Stimulated activated CD4-positive, alpha-beta T cell treated with anti-CD3 and anti-CD28 coated beads, Interleukin-12 subunit alpha, Interleukin-12 subunit beta, amount 100 ng/mL, for 4 hours (primary cell): Measurements from ENCODE around the gene SHANK1.

ENCODE experiments used
- DNase-seq: peaks from one replicate; pipeline ENCODE4 v3.0.0-alpha.2; 2020

SHANK1 gene

GRCh38 chr19:50657222-50657669 is 62.4 kb downstream of the SHANK1 start:
- no peak for DNase-seq

- no peak for DNase-seq
Observed at GRCh38 chr19:50654882-50655281, 64.7 kb downstream of the SHANK1 start.

GRCh38 chr19:50652722-50653121 is 66.9 kb downstream of the SHANK1 start:
- no peak for DNase-seq

DNA sequence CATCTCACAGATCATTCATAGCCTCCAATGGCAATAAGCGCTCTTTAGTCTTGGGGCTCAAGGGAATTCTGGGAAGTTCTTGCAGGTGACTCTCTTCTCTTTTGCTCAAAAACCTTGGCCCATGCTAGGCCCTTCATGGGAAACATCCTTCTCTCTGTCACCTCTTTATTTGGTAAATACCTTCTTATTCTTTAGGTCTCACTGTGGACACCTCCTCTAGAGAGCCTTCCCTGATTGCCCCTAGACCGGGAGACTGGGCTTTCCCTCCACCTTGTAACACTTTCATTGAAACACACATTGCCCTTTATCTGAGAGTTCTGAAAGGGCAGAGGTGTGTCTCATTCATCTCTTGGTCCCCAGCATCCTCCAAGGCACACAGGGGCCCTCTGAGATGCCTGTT is 68.4 kb downstream of the SHANK1 start:
- no peak for DNase-seq

GRCh38 chr19:50649433-50650391 is 69.9 kb downstream of the SHANK1 start, which contains the start of gene C19orf81:
TSS of gene C19orf81 (plus strand) at chr19:50649445. CDS start at chr19:50649445, 0 bp downstream.
- no peak for DNase-seq

- no peak for DNase-seq
Observed at GRCh38 chr19:50648659-50649058, 70.9 kb downstream of the SHANK1 start.

GRCh38 chr19:50647879-50648615 is 71.6 kb downstream of the SHANK1 start:
- no peak for DNase-seq

DNA sequence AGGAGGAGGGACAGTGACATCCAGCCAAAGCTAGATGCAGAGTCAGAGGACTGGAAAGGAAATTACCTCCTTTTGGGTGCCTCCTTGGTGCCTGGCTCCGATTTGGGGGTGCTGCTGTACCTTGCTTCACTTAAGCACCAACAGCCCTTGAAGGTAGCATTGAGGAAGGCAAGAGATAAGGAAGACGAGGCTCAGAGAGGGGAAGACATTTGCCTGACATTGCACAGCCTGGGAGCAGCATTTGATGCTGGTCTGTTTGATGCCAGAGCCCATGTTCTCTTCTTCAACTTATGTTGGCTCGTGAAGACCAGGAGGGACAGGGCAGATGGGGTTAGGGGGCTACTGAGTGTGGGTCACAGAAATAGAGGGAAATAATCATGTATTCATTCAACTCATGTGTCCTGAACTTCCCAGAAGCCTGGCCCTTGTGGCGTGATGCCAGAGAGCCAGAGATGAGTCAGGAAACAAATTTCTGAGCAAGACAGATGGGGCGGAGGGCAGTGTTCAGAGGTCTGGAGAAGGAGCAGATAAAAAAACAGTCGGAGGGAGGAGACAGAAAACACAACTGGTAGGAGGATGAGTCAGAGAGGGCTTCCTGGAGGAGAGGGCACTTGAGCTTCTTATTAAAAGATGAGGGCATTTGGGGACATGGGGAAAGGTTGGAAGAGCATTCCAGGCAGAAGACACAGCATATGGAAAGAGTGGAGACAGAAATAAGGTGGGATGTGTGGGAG is 73.4 kb downstream of the SHANK1 start:
- no peak for DNase-seq

DNA sequence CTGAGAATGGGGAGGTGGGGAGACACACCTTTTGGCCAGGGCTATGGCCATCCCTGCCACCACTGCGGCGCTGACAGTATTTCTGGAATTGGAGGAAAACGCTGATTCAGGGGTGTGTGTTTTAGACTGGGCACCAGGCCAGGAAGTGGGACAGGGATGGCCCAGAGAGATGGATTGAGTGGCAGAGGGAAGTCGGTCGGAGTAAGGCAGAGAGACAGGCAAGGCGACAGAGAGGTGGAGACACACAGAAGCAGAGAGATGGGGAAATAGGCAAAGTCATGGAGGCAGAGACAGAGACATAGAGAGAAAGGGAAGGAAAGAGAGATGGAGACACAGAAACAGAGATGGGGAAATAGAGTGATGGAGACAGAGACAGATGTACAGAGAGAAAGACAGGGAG is 74.5 kb downstream of the SHANK1 start:
- DNase-seq, result no peak

- no peak for DNase-seq
Observed at GRCh38 chr19:50644315-50644915, 75.2 kb downstream of the SHANK1 start.

- no peak for DNase-seq
Observed at GRCh38 chr19:50640368-50640767, 79.2 kb downstream of the SHANK1 start.

GRCh38 chr19:50639121-50640112 is 80.2 kb downstream of the SHANK1 start, which contains the start of gene SYT3:
TSS of gene SYT3 (minus strand) at chr19:50639881. CDS start at chr19:50637411, 2,470 bp downstream.
- DNase-seq, result peak; percentile 49

DNA sequence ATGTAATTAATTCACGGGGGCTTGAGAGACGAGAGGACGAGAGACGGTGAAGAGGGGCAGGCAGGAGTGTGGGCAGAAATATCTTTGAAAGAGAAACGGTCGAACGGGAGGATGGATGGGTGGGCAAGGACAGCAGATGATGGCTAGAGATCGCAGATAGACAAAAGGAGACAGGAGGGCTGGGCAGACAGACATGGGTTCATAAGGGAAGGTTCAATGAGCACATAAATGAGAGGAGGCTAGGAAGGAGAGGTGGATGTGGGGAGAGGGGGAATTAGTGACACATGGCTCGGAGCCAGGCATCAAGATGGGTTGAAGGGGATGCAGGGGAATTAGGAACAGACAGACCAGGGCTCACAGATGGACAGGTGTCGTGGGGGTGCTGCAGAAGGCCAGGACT is 81.0 kb downstream of the SHANK1 start:
- DNase-seq, result no peak

DNA sequence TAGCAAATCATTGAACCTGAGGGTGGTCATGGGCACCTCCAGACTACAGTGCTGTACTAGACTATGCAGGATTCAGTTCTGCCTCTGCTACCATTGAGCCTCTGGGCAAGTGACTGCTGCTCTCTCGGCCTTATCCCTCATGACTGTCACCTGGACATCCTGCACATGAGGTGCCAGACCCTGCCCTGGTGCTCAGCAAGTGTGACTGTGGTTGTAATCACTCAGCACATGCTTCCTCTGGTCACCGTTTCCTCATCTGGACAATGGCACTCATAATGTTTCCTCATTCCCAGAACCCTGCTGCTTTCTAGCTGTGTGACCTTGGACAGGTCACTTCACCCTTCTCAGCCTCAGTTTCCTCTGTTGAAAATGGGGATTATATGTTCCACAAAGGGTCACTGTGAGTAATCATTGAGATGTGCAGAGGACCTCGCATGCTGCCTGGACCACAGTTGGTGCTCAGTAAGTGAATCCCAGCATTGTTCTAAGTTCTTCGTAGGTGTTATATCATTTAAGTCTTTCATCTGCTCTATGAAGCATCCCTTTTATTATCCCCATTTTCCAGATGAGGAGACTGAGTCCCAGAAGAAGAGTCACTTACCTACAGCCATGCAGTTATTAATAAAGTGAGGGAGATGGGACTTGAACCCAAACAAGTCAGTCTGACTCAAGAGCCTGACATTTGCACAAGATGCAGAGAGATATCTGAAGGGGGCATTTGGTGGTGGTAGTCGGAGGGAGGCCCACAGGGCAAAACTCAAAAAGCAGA is 83.1 kb downstream of the SHANK1 start:
- no peak for DNase-seq

GRCh38 chr19:50633973-50634372 is 85.6 kb downstream of the SHANK1 start:
- DNase-seq, result no peak

DNA sequence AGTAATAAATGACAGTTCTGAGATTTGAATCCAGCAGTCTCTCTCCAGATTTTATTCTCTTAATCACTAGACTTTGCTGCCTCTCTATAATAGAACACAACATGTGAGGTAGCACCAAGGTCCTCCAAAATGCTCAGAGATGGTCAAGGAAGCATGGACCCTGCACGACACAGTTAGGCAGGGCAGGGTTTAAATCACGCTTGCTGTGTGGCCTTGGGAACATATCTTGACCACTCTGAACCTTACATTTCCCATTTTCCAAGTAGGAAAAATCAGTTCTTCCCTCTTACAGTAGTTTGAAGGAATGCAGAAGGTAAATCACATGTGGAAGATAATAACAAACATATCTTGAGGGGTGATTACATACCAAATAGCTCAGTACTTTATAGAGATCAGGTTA is 86.2 kb downstream of the SHANK1 start:
- no peak for DNase-seq

GRCh38 chr19:50632151-50632835 is 87.3 kb downstream of the SHANK1 start:
- no peak for DNase-seq

GRCh38 chr19:50629801-50630200 is 89.8 kb downstream of the SHANK1 start:
- no peak for DNase-seq

GRCh38 chr19:50629194-50629593 is 90.4 kb downstream of the SHANK1 start:
- DNase-seq, result no peak

GRCh38 chr19:50628551-50628950 is 91.1 kb downstream of the SHANK1 start:
- no peak for DNase-seq
